Endothelial cell of umbilical vein (primary cell): ENCODE data around the gene ZPR1.

Experiments used
- JUN ChIP-seq: IDR thresholded peaks from 2 replicates; pipeline ENCODE4 v1.6.1; 2011; ENCODE audit warnings: borderline replicate concordance, low read depth; ENCODE audit not compliant: insufficient read length, insufficient read depth
- POLR2A ChIP-seq: IDR thresholded peaks from 2 replicates; pipeline ENCODE4 v1.6.1; 2012; ENCODE audit warnings: low read depth, mild to moderate bottlenecking, control low read depth, low read length
- TF ChIP-seq, protein P1 (sequence below), 2 donors: IDR thresholded peaks; 1 replicate in 1 of 2; 2 replicates in 1 of 2; pipeline ENCODE4 v1.5.1; 2011; ENCODE audit warnings: low read length in 2 of 2, mild to moderate bottlenecking in 2 of 2, moderate library complexity in 2 of 2, control low read depth in 1 of 2, inconsistent platforms in 1 of 2, low read depth in 1 of 2; ENCODE audit not compliant: insufficient read depth in 1 of 2; ENCODE audit errors: extremely low read depth in 1 of 2

DNA sequence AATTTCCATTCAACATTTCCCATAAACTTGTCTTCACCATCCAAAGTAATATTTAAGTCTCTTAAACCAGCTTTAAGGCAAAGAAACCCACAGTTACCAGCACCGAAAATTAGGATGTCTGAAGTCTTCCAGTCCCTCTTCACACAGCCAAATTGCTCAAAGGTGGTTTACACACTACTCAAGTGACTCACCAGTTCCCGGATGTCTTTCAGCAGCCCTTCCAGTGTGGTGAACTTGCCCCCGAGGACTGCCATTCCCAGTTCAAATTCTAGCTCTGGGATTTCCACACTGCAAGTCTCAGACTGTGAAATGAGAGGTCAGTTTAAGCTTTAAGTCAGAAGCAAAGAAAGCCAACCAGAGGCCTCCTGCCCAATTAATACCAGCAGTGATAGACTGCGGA lies 5.1 kb downstream of the ZPR1 start:
- TF ChIP-seq, protein P1, sequence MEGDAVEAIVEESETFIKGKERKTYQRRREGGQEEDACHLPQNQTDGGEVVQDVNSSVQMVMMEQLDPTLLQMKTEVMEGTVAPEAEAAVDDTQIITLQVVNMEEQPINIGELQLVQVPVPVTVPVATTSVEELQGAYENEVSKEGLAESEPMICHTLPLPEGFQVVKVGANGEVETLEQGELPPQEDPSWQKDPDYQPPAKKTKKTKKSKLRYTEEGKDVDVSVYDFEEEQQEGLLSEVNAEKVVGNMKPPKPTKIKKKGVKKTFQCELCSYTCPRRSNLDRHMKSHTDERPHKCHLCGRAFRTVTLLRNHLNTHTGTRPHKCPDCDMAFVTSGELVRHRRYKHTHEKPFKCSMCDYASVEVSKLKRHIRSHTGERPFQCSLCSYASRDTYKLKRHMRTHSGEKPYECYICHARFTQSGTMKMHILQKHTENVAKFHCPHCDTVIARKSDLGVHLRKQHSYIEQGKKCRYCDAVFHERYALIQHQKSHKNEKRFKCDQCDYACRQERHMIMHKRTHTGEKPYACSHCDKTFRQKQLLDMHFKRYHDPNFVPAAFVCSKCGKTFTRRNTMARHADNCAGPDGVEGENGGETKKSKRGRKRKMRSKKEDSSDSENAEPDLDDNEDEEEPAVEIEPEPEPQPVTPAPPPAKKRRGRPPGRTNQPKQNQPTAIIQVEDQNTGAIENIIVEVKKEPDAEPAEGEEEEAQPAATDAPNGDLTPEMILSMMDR (IDR thresholded peaks at IDR 0.05; ENCODE audit: extremely low read depth in 1 of 2, insufficient read depth in 1 of 2, low read depth in 1 of 2, low read length in 2 of 2), result no peak
- TF ChIP-seq POLR2A (no peak), JUN (no peak)
